Left ventricle myocardium inferior (tissue), 1 donor: ENCODE results near the gene SART1. TPM values are rescaled to one million over a fixed set of nuclear protein-coding genes. Genes with fewer than 3 reads are reported as not detected.

Experiments used
- DNase-seq: peaks from one replicate; pipeline ENCODE4 v3.0.0-alpha.2; 2020
- H3K27ac ChIP-seq: fragments of 200-600 bp; replicated peaks from 2 replicates; pipeline ENCODE4 v1.8.0; 2021
- H3K27me3 ChIP-seq: fragments of 200-600 bp; 2 replicates; pipeline ENCODE4 v1.8.0; 2021; ENCODE audit warnings: low read depth
- H3K36me3 ChIP-seq: fragments of 200-600 bp; 2 replicates; pipeline ENCODE4 v1.8.0; 2021
- H3K4me1 ChIP-seq: fragments of 200-600 bp; 2 replicates; pipeline ENCODE4 v1.8.0; 2021
- H3K4me3 ChIP-seq: fragments of 200-600 bp; 2 replicates; pipeline ENCODE4 v1.8.0; 2021; ENCODE audit warnings: mild to moderate bottlenecking, moderate library complexity
- H3K9me3 ChIP-seq: fragments of 200-600 bp; replicated peaks from 2 replicates; pipeline ENCODE4 v1.8.0; 2021
- intact Hi-C: fragments of 100-400 bp; cut with micrococcal nuclease; formaldehyde crosslinking; loops from one replicate; pipeline ENCODE4 v1.11.0; 2022
- total RNA-seq: library from RNA; stranded (reverse); fragmentation: NEBNext Ultra II Directional; extraction: Animal tissue kit (Norgen Biotek cat#: 25700); gene quantifications from one replicate; pipeline ENCODE4 v1.2.1, GENCODE V29; 2021
- TF ChIP-seq, protein P1 (sequence below): fragments of 200-600 bp; IDR thresholded peaks from 2 replicates; pipeline ENCODE4 v1.8.0; 2021; ENCODE audit warnings: antibody characterized with exemption, mild to moderate bottlenecking, borderline replicate concordance
- donor health status: DM: no; HTN: yes; CAD: no; lungs with severe emphysema.

SART1 gene
- total RNA-seq, 1 donor from 2014 or later, result 30.7 TPM

DNA sequence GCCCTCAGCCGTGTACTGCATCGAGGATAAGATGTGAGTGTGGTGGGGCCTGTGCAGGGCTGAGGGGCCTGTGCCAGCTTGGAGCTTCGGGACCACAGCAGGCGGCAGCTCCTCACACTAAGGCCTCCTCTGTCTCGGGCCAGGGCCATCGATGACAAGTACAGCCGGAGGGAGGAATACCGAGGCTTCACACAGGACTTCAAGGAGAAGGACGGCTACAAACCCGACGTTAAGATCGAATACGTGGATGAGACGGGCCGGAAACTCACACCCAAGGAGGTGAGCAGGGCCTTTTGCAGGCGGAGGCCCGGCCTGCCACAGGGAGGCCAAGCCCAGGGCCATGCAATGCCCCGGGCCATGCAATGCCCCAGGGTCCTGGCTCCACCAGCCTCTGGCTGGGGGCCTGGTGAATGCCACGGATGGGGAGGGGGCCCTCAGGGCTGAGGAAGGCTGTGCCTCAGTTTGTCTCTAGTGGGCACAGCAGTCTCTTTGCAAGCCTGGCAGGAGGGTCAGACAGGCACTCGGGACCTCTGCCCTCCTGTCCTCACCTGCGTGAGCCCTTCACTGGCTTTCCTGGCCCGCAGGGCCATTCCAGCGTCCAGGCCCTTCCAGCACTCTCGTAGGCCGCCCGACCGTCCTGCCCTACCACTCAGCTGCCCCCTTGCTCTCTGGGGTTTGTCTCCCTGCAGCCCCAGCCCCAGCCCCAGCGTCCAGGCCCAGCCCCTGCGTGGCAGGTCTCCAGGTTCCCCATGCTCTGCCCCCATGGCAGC is 16.3 kb downstream of the SART1 start:
- Histone ChIP-seq H3K27me3 (no peaks in the 10 kb centered on the region), H3K9me3 (no peaks in the 10 kb centered on the region), H3K36me3 (peaks cover 53% of the 10 kb centered on the region), H3K4me1 (no peaks in the 10 kb centered on the region), H3K27ac (no peak overlapping the region), H3K4me3 (no peak overlapping the region)
- intact Hi-C loops, result loop anchor here (5.0 kb wide), 1 partner anchor 356 kb away; no protein-coding TSS in a partner anchor
- no peak for DNase-seq
- TF ChIP-seq, protein P1, sequence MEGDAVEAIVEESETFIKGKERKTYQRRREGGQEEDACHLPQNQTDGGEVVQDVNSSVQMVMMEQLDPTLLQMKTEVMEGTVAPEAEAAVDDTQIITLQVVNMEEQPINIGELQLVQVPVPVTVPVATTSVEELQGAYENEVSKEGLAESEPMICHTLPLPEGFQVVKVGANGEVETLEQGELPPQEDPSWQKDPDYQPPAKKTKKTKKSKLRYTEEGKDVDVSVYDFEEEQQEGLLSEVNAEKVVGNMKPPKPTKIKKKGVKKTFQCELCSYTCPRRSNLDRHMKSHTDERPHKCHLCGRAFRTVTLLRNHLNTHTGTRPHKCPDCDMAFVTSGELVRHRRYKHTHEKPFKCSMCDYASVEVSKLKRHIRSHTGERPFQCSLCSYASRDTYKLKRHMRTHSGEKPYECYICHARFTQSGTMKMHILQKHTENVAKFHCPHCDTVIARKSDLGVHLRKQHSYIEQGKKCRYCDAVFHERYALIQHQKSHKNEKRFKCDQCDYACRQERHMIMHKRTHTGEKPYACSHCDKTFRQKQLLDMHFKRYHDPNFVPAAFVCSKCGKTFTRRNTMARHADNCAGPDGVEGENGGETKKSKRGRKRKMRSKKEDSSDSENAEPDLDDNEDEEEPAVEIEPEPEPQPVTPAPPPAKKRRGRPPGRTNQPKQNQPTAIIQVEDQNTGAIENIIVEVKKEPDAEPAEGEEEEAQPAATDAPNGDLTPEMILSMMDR, result no peak

DNA sequence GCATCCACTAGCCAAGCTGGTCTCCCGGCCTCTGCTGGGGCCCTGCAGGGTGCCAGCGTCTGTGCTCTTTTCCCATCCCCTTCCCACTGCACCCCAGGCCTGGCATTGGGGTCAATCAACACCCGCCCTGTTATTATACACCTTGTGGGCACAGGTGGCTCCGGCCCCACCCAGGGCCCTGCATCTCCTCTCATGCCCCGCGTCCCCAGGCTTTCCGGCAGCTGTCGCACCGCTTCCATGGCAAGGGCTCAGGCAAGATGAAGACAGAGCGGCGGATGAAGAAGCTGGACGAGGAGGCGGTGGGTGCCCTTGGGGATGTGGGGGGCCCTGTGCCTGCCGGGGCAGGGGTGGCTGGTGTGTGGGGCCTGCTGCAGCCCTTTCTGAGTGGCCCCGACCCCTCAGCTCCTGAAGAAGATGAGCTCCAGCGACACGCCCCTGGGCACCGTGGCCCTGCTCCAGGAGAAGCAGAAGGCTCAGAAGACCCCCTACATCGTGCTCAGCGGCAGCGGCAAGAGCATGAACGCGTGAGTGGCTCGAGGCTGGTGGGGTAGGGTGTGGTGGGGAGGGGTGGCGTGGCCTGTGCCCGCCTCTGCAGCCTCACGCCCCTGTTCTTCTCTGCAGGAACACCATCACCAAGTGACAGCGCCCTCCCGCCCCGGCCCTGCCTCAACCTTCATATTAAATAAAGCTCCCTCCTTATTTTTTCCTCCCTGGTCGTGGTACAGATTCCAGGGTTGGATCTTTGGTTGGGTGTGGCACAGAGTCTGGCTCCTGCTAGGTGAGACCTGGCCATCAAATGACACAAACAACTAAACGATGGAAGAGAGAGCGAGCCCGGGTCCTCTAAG is 17.1 kb downstream of the SART1 start:
- H3K4me1 ChIP-seq, result no peaks in the 10 kb centered on the region
- H3K36me3 ChIP-seq, result peaks cover 47% of the 10 kb centered on the region
- H3K4me3 ChIP-seq, result no peak overlapping the region
- TF ChIP-seq, protein P1, result no peak
- intact Hi-C loops, result loop anchor here (5.0 kb wide), 1 partner anchor 356 kb away; no protein-coding TSS in a partner anchor
- H3K27me3 ChIP-seq, result no peaks in the 10 kb centered on the region
- H3K9me3 ChIP-seq, result no peaks in the 10 kb centered on the region
- no peak for DNase-seq
- no peak overlapping the region for H3K27ac ChIP-seq

DNA sequence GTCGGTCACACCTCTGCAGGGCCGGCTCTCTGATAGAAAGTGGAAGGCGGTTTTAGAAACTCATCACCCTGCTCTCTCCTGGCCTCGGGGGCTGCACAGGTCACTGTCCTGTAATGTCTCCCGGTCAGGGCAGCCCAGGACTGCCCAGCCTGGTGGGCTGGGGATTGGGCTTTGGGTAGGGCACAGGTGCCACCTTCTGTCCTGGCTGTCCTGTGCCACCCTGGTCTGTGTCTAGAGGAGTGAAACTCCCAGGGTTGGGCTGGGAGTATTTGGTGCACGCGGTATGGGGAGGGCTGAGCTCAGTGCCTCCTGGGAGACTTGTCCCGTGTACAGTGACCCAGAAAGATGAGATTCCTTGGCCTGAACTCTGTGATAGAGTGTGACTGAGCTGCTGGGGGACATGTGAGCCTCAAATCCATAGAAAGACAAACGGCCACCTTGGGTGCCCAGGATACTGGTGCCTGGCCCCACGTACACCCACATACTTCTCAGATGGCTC is 17.8 kb downstream of the SART1 start:
- H3K27ac ChIP-seq, result no peak overlapping the region
- H3K9me3 ChIP-seq, result no peaks in the 10 kb centered on the region
- no peak overlapping the region for H3K4me3 ChIP-seq
- TF ChIP-seq, protein P1, result no peak
- intact Hi-C loops, result loop anchor here (5.0 kb wide), 1 partner anchor 357 kb away; no protein-coding TSS in a partner anchor
- no peaks in the 10 kb centered on the region for H3K27me3 ChIP-seq
- no peak for DNase-seq
- H3K4me1 ChIP-seq, result no peaks in the 10 kb centered on the region
- H3K36me3 ChIP-seq, result peaks cover 45% of the 10 kb centered on the region

DNA sequence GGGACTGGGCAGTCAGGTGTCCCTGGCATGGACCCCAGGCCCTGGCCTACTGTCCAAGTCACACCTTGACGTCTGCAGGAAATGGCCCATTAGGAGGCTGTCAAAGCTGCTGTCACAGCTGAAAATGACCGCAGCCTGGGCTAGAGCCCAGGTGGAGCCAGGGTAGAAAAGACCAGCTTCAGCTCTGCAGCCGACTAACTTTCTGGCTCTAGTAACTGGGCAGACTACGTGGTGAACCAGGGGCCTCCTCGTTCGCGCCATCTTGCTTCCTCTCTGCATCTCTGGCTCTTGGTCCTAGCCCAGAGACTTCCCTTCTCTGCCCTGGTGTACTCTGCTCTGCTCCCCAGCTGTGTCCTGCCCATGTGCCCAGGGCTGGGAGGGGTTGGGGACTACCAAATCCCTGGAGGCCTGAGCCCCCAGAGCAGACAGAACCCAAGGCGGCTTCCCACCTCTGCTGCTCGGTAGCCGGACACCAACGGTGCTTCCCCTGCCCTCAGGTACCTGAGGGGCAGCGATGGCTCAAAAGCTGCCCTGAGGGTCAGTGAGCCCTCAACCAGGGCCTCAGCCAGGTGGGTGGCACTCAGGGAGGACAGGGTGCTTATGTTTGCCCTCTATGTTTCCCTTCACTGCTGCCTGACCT is 19.7 kb downstream of the SART1 start:
- Histone ChIP-seq H3K27me3 (no peaks in the 10 kb centered on the region), H3K4me3 (no peak overlapping the region), H3K9me3 (no peaks in the 10 kb centered on the region), H3K27ac (no peak overlapping the region), H3K36me3 (peaks cover 36% of the 10 kb centered on the region), H3K4me1 (peaks cover 9% of the 10 kb centered on the region)
- TF ChIP-seq, protein P1, result no peak
- intact Hi-C loops, result no loop called here
- no peak for DNase-seq
